ENCODE measurements around the gene CAMK4.
"Not testable (repeated sequence)": the region's sequence is repeated elsewhere in the genome, so short reads cannot be mapped to it uniquely, and the experiment has no call there.

Gene CAMK4

DNA sequence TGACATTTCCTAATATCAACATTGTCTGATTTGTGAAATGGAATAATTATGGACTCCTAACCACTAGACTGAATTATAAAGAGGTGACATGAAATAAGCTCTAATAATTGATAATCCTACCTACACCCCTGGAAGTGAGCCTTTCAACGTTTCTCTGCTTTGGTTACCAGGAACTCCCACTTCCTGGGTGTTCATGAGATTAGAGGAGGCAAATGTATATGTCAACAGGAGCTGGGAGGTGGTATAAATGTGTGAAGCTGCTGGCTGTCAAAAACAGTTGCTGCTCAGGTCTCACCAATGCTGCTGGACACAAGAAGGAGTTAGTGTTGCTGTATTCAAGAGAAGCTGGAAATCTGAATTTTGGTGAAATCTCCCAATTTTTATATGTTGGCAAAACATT, 96.8 kb downstream of the CAMK4 start:
- no peak for DNase-seq

DNA sequence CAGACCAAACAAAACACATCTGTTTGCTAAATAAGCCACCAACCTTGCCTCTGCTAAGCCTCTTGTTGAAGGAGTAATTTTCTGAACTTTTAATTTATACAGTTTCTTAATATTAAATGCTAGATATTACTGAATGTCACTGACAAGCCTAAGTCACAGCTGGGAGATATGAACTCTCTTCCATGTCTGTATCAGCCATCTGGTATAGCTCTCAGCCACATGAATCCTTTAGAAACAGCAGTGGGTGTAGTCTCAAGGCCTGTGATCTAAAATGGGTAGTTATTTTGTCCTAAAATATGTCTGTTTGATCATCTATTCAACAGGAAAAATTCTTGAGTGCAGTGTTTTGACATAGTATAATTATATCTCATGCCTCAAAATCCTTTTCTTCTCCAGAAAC, 97.2 kb downstream of the CAMK4 start:
- DNase-seq: no peak

DNA sequence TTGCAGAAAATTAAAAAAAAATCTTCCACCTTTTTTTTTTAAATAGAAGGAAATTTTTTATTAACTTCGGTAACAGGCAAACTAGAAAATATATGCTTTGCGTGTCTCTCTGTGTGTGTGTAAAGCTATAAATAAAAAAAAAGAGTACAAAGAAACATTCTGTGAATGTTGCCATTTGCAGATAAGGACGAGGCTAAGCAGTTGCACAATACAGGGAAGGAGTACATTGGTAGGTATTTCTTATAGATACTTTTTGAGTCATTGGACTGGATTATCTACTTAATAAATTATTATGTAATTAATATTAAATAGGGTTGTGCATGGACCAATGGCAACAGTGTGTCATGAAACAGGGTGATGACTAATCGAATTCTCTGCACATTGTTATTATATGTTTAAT, 102.4 kb downstream of the CAMK4 start:
- no peak for DNase-seq

GRCh38 chr5:111337133-111337532, 112.9 kb downstream of the CAMK4 start:
- no peak for DNase-seq

DNA sequence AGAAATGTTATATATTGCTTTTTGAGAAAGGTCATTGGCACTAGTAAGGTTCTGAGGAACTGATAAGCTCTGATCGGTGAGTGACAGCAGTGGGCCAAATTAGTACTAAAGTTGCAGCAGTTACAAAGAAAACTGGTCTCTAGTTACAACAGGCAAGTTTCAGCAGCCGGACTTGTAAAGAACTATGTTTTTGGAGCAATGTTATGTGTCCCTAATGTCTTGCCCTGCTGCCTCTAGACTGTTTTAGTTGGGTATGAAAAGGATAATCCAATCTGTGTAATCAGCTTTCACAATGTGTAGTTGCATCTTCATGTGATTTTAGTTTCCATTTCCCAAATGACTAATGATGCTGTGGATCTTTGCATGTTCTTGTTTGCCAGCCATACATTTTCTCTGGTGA, 113.5 kb downstream of the CAMK4 start:
- DNase-seq: no peak

DNA sequence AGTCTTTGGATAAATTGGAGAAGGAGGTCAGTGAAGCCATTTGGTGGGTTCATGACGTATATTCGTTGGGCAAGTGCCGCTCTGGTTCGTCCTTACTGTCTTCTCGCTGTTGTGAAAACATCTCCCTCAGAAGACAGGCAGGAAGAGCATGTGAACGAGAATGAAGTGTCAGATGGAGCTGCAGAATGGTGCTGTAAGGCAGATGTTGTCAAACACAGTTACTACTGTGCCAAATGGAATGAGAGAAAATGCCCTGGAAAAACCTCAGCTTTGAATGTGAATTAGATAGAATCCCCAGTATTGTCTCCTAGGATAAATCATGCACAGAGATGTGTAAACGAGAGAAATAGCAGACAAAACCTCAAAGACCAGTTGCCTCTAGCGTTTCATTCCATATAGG, 121.5 kb downstream of the CAMK4 start:
- DNase-seq: no peak

GRCh38 chr5:111347021-111347420, 122.8 kb downstream of the CAMK4 start:
- DNase-seq: no peak

DNA sequence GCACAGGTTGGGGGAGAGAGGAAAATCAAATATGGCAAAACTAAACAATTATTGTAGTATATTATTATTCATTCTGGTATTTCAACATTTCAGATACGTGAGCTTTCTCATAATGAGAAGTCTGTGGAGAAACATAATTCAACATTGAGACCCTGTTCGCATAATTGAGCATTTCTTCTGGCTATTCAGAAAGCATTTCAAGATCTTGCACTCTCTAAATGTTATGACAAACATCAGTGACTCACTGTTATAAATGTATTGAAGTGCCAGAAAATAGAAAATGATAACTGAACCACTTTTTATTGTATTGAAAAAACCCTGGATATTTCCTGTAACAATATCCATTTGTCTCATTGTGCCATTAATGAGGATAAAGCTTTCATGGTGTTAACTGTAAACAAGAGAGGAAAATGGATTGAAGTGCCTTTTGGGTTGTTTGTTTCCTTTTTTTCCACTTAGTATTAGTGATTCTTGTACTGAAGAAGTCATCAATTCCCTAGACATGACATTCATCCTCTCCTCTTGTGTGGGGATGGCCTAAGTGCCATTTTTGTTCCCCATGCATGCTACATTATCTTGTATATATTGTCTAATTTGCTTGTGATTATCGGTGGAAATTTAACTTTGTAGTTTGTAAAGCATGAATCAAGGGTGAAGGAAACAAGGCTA, 124.6 kb downstream of the CAMK4 start:
- no peak for DNase-seq

- DNase-seq: no peak
Observed at GRCh38 chr5:111349429-111349828, 125.2 kb downstream of the CAMK4 start.

DNA sequence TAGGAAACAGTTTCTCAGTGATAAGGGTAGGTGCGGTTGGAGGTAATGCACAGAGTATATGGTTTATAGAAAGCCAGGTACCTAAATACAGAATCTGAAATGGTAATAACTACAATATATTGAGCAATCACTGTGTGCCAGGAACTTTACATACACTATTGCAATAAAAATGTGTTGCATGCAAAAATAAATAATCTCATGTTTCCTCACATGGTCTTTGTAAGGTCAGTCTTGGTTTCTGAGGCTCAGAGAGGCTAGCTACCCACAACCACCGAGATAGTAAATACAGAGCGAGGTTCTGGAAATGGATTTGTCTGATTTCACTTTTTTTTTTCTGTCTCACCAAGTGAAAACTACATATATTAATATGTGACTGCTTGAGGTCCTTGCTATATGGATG, 128.9 kb downstream of the CAMK4 start:
- no peak for DNase-seq

DNA sequence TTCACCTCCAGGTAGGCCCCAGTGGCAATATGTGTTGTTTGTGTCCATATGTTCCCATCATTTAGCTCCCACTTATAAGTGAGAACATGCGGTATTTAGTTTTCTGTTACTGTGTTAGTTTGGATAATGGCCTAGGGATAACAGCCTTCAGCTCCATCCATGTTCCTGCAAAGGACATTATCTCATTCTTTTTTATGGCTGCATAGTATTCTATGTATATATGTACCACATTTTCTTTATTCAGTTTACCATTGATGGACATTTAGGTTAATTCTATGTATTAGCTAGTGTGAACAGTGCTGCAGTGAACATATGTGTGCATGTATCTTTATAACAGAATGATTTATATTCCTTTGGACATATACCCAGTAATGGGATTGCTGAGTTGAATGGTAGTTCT, 134.5 kb downstream of the CAMK4 start:
- DNase-seq: not testable (repeated sequence)

DNA sequence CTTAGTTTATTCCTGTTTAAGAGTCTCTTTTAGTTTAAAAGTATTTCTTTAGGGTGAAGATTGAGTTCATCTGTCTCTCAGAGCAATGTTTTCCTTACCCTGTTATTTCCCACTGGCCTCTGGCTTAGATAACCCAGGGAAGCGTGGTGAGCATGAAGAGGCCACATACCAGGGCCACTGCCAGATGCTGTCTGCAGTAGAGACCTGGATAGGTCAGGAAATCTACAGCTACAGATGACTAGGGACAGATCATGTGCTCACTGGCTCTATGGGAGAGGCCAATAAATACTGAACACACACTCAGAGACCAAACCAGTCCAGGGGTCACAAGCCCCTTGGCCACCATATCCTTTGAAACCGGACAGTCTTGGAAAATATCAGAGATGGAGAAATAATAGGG, 136.0 kb downstream of the CAMK4 start:
- DNase-seq: no peak

- no peak for DNase-seq
Observed at GRCh38 chr5:111364992-111365391, 140.8 kb downstream of the CAMK4 start.

DNA sequence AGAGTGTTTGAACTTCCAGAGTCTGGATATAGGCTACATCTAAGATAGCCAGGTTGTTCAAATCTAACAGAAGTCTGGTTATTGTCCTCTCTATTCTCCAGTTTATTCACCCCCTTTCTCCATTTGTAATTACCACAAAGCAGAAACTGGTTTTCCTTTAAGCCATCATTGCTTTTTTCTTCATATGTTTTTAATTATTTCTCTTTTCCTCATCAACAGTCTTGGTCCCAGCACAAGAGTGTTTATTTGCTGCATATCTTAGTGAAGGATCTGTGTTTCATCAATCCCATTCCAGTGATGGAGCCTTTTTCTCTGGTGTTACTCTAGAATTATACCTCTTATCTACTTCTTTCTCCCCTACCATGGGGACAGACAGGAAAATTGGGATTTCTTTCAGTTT, 142.2 kb downstream of the CAMK4 start:
- DNase-seq: no peak

- DNase-seq: no peak
Observed at GRCh38 chr5:111367115-111367514, 142.9 kb downstream of the CAMK4 start.

- no peak for DNase-seq
Observed at GRCh38 chr5:111372799-111373198, 148.6 kb downstream of the CAMK4 start.

DNA sequence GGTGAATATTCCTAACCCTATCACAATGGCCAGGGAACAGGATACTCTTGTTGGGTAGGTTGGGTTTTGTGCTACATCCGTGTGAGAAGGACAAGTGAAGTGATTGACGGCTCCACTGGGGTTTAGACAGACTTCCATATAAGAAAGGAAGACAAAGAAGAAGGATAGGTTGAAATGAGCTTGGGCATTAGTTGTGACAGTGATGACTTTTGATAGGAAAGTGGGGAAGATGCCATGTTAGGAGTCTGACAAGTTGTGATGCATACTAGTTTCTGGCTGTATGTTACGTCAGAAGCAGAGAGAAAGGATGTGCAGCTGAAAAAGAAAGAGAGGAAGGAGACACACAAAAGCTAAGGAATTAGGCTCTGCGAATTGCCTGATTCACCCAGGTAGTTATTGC, 150.2 kb downstream of the CAMK4 start:
- no peak for DNase-seq

DNA sequence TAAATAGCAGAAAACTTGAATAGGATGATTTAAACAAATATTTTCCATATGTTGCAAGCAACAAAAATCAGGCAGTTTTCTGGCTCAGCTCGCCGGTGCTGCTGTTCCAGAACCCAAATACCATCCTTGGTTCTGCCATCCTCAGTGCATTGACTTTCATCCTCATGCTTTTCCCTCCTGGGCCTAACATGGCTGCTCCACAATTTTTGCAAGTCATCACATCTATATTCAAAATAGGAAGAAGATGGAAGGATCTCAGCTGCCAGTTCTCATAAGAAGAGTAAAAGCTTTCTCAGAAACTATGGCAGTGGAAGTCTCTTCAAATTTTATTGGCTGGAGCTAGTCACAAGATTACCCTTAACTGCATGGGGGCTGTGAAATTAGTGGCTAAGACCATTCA, 151.5 kb downstream of the CAMK4 start:
- DNase-seq: no peak

DNA sequence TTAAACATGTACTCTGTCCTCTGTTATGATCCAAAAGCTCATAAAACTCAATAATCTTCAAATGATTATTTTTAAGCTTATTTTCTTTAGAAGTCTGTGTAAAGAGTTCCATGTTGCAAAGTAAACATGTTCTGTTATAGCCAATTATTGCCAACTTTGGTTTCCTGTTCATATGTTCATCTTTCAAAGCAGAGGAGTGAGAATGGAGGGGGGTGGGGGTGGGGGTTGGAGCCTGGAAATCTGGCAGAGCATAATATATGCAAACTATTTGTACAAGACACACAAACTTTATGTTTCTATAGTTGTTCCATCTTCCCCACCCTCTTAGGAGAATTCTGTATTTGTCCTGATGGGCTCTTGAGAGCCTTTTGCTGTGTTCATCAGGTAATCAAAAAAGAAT, 153.1 kb downstream of the CAMK4 start:
- no peak for DNase-seq

DNA sequence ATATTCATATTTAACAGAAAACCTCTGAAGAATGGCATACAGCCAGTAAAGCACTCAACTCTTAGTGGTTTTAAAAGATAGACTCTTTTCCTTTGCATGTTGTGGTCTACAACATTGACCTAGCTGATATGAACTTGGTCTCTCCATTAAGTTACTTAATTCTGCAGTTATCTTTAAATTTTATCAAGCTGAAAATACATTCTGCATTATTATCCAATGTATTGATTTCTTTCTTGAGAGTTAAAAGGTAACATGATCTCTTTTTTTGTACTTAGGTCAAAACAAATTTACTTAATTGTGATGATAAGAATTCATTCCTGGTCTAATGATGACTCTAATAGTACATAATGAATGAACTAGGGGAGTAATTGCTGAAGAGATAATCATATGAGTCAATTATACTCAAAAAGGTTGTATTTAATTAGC, 155.2 kb downstream of the CAMK4 start:
- DNase-seq: no peak

DNA sequence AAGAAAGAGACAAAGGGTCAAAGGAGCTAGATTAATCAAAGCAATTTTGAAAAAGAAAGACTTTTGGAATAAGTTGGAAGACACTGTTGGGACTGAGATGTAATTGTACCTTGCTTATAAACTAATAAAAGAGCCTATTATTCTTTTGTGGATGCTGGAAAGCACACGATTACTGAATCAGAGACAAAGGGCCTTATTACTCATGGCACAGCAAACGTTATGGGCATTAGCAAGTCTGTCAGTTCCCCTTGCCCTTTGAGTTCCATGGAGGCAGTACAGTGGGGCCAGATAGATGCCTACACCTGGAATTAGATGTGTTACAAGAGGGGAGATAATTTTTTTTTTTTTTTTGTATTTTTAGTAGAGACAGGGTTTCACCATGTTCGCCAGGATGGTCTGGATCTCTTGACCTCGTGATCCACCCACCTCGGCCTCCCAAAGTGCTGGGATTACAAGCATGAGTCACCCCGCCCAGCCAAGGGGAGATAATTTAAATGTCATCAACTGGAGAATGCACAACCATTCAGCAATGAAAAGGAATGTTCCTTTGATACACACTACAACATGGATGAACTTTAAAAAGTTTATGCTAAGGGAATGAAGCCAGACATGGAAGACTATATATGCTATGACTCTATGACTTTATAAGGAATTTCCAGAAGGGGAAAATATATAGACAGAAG, 159.2 kb downstream of the CAMK4 start:
- no peak for DNase-seq

DNA sequence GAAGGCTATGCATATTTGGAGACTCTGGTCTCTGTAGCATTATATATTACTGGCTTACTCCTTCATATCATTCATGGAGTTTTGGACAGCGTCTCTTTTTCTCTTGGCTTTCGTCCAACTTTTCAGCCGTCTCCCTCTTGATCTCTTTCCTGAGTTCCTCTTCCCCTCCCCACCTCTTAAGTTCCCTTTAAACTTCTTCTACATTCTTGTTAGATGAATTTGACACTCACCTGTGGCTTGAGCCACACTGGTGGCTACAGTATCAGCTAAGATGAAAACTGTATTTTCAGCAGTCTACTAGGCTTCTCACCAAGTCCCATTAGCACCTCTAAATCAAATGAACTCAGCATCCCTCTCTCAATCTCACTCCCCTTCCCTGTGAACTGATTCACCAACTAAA, 160.0 kb downstream of the CAMK4 start:
- DNase-seq: no peak

- no peak for DNase-seq
Observed at GRCh38 chr5:111385051-111385450, 160.9 kb downstream of the CAMK4 start.

- peak; percentile 50 to 81 for DNase-seq
Observed at GRCh38 chr5:111385970-111386831, 162.0 kb downstream of the CAMK4 start.

Data from cerebellar nuclear complex (tissue), 1 donor.